NB4 (cell line): ENCODE results near the gene LILRA5.

ENCODE experiments used
- DNase-seq: peaks from one replicate; pipeline ENCODE4 v3.0.0; 2010; ENCODE audit warnings: low read depth
- H3K4me3 ChIP-seq: one replicate; pipeline ENCODE4 v1.5.1; 2011; ENCODE audit warnings: mild to moderate bottlenecking, low read depth, low read length, moderate library complexity
- CTCF ChIP-seq: IDR thresholded peaks from one replicate; pipeline ENCODE4 v1.5.1; 2012; ENCODE audit warnings: low read depth, low read length
- MAX ChIP-seq: IDR thresholded peaks from 2 replicates; pipeline ENCODE4 v1.6.1; 2011; ENCODE audit warnings: low read depth, low read length
- MYC ChIP-seq: IDR thresholded peaks from 2 replicates; pipeline ENCODE4 v1.6.1; 2011; ENCODE audit warnings: low read depth, low read length
- POLR2A ChIP-seq: IDR thresholded peaks from 2 replicates; pipeline ENCODE4 v1.6.1; 2011; ENCODE audit warnings: mild to moderate bottlenecking; ENCODE audit not compliant: insufficient read length; ENCODE audit errors: extremely low read depth

The LILRA5 gene

GRCh38 chr19:54305141-54305540, 7.8 kb downstream of the LILRA5 start:
- no peak overlapping the region for H3K4me3 ChIP-seq
- no peak for TF ChIP-seq MAX
- no peak for TF ChIP-seq MYC
- no peak for TF ChIP-seq CTCF
- no peak for DNase-seq

GRCh38 chr19:54302257-54302656, 10.7 kb downstream of the LILRA5 start:
- peak; percentile 78 for DNase-seq
- H3K4me3 ChIP-seq: no peak overlapping the region
- no peak for TF ChIP-seq MYC
- TF ChIP-seq MAX: no peak

GRCh38 chr19:54299515-54299914, 13.5 kb downstream of the LILRA5 start:
- DNase-seq: no peak
- H3K4me3 ChIP-seq: no peak overlapping the region
- TF ChIP-seq POLR2A (no peak), CTCF (no peak), MAX (no peak), MYC (no peak)

GRCh38 chr19:54299126-54299498, 13.9 kb downstream of the LILRA5 start:
- TF ChIP-seq CTCF (no peak), MYC (no peak), POLR2A (no peak), MAX (no peak)
- no peak for DNase-seq
- H3K4me3 ChIP-seq: no peak overlapping the region

- no peak for DNase-seq
- TF ChIP-seq MYC (no peak), CTCF (no peak), POLR2A (no peak), MAX (no peak)
- H3K4me3 ChIP-seq: no peak overlapping the region
Measured at GRCh38 chr19:54298357-54299125, 14.4 kb downstream of the LILRA5 start.

GRCh38 chr19:54297759-54298305, 15.1 kb downstream of the LILRA5 start:
- no peak overlapping the region for H3K4me3 ChIP-seq
- TF ChIP-seq CTCF (peak; percentile 49), POLR2A (no peak)
- peak; percentile 49 for DNase-seq
